Liver (tissue), 3 donors: ENCODE results near the gene TTC12.

Experiments used
- ATF3 ChIP-seq: IDR thresholded peaks from 2 replicates; pipeline ENCODE4 v1.6.1; 2016; ENCODE audit warnings: antibody characterized with exemption
- EGR1 ChIP-seq, 2 donors: IDR thresholded peaks; 2 replicates each; pipeline ENCODE4 v1.6.1; 2016 to 2018; ENCODE audit warnings: antibody characterized with exemption in 2 of 2, low read depth in 2 of 2
- FOXA1 ChIP-seq: IDR thresholded peaks from 2 replicates; pipeline ENCODE4 v1.6.1; 2016; ENCODE audit warnings: antibody characterized with exemption
- HNF4G ChIP-seq: IDR thresholded peaks from 2 replicates; pipeline ENCODE4 v1.6.1; 2016; ENCODE audit warnings: antibody characterized with exemption
- REST ChIP-seq: IDR thresholded peaks from 2 replicates; pipeline ENCODE4 v1.6.1; 2016; ENCODE audit warnings: antibody characterized with exemption, mild to moderate bottlenecking
- RXRA ChIP-seq, 2 donors: IDR thresholded peaks; 2 replicates each; pipeline ENCODE4 v1.6.1; 2017 to 2018; ENCODE audit warnings: antibody characterized with exemption in 2 of 2, mild to moderate bottlenecking in 1 of 2
- YY1 ChIP-seq: IDR thresholded peaks from 2 replicates; pipeline ENCODE4 v1.6.1; 2016; ENCODE audit warnings: antibody characterized with exemption, mild to moderate bottlenecking
- ZBTB33 ChIP-seq: IDR thresholded peaks from 2 replicates; pipeline ENCODE4 v1.6.1; 2016; ENCODE audit warnings: antibody characterized with exemption
- TF ChIP-seq, protein P1 (sequence below): fragments of 150-350 bp; IDR thresholded peaks from 2 replicates; pipeline ENCODE4 v1.5.1; 2017; ENCODE audit warnings: improper control_type of control experiment, low read depth, low read length; ENCODE audit not compliant: missing input control
- donor health status: healthy.
- donor health status: healthy.

- TF ChIP-seq FOXA1 = no peak
- TF ChIP-seq, protein P1, sequence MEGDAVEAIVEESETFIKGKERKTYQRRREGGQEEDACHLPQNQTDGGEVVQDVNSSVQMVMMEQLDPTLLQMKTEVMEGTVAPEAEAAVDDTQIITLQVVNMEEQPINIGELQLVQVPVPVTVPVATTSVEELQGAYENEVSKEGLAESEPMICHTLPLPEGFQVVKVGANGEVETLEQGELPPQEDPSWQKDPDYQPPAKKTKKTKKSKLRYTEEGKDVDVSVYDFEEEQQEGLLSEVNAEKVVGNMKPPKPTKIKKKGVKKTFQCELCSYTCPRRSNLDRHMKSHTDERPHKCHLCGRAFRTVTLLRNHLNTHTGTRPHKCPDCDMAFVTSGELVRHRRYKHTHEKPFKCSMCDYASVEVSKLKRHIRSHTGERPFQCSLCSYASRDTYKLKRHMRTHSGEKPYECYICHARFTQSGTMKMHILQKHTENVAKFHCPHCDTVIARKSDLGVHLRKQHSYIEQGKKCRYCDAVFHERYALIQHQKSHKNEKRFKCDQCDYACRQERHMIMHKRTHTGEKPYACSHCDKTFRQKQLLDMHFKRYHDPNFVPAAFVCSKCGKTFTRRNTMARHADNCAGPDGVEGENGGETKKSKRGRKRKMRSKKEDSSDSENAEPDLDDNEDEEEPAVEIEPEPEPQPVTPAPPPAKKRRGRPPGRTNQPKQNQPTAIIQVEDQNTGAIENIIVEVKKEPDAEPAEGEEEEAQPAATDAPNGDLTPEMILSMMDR = no peak
- no peak for TF ChIP-seq REST
- TF ChIP-seq YY1 = no peak
- TF ChIP-seq RXRA (IDR thresholded peaks at IDR 0.05) = no peak
- TF ChIP-seq EGR1 (IDR thresholded peaks at IDR 0.05; ENCODE audit: low read depth in 2 of 2) = no peak
- TF ChIP-seq ZBTB33 = no peak
- no peak for TF ChIP-seq ATF3
- no peak for TF ChIP-seq HNF4G
Observed at GRCh38 chr11:113283881-113284280, 30.5 kb upstream of the TTC12 start.
